ENCODE results near the gene BPIFA3.

Gene BPIFA3

GRCh38 chr20:33217052-33217451, at the start of gene BPIFA3:
Gene BPIFA3, plus strand, starts transcription at chr20:33217352. Its CDS starts 185 bp downstream, at chr20:33217537.
- no peak for TF ChIP-seq CTCF (IDR thresholded peaks at IDR 0.05; ENCODE audit: extremely low read depth, missing control alignments)

GRCh38 chr20:33167859-33168258, 49.3 kb upstream of the BPIFA3 start, which contains the start of gene BPIFA2:
Gene BPIFA2, plus strand, starts transcription at chr20:33168159. Its CDS starts 987 bp downstream, at chr20:33169146.
- no peak for TF ChIP-seq CTCF (IDR thresholded peaks at IDR 0.05; ENCODE audit: extremely low read depth, missing control alignments)
- no peak for DNase-seq (ENCODE audit: low spot score)

More at GRCh38 chr20:33217052-33217451, at the start of gene BPIFA3:
- no peak for DNase-seq (ENCODE audit: low spot score)

- DNase-seq (ENCODE audit: low spot score): no peak
- no peak for TF ChIP-seq CTCF (IDR thresholded peaks at IDR 0.05; ENCODE audit: extremely low read depth, missing control alignments)
These were observed 47.9 kb upstream of the BPIFA3 start for GRCh38 chr20:33169176-33169794.

GRCh38 chr20:33172781-33173180, 44.4 kb upstream of the BPIFA3 start:
- no peak for TF ChIP-seq CTCF (IDR thresholded peaks at IDR 0.05; ENCODE audit: extremely low read depth, missing control alignments)
- no peak for DNase-seq (ENCODE audit: low spot score)

- no peak for DNase-seq (ENCODE audit: low spot score)
- TF ChIP-seq CTCF (IDR thresholded peaks at IDR 0.05; ENCODE audit: extremely low read depth, missing control alignments): no peak
These were observed 42.0 kb upstream of the BPIFA3 start for GRCh38 chr20:33175123-33175522.

- no peak for DNase-seq (ENCODE audit: low spot score)
- TF ChIP-seq CTCF (IDR thresholded peaks at IDR 0.05; ENCODE audit: extremely low read depth, missing control alignments): no peak
These were observed 41.1 kb upstream of the BPIFA3 start for GRCh38 chr20:33176101-33176500.

GRCh38 chr20:33177866-33178265, 39.3 kb upstream of the BPIFA3 start:
- no peak for DNase-seq (ENCODE audit: low spot score)
- TF ChIP-seq CTCF (IDR thresholded peaks at IDR 0.05; ENCODE audit: extremely low read depth, missing control alignments): no peak
